H54 (cell line): ENCODE results near the gene LEKR1.

Source experiments
- DNase-seq: peaks from one replicate; pipeline ENCODE4 v3.0.0; 2011; ENCODE audit warnings: low spot score, mixed read lengths; ENCODE audit not compliant: insufficient read length
- FAIRE-seq: peaks from 3 replicates; lab custom pipeline; 2011; peaks lifted over from hg19 to GRCh38; lab: Jason Lieb, UNC
- POLR2A ChIP-seq: IDR thresholded peaks from 2 replicates; pipeline ENCODE4 v1.6.1; 2011; ENCODE audit warnings: low read depth, mild to moderate bottlenecking, low read length

LEKR1 gene

DNA sequence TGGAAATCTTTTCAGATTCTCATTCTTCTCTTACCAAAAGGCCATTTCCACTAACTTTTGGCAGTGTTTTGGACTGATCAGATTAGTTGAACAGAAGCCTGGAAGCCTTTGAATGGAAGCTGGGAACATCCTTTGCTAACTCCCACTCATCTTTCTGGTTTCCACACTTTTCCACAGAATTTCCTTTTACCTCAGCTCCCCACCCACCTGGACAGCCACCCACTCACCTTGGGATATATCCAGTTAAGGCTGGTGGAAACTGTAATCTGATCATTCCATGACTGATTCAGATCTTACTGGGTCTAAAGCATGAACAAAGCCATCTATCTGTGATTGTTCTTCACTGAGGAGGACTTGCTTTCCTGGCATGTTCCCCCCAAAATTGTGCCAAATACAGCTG, 214.3 kb downstream of the LEKR1 start:
- FAIRE-seq: no peak
- no peak for DNase-seq
- no peak for TF ChIP-seq POLR2A

GRCh38 chr3:157042226-157042625, 216.1 kb downstream of the LEKR1 start:
- no peak for TF ChIP-seq POLR2A
- FAIRE-seq: no peak
- no peak for DNase-seq

GRCh38 chr3:157043771-157044170, 217.6 kb downstream of the LEKR1 start:
- DNase-seq (no peak), FAIRE-seq (no peak)
- TF ChIP-seq POLR2A: no peak

GRCh38 chr3:157045238-157045850, 219.2 kb downstream of the LEKR1 start:
- TF ChIP-seq POLR2A: no peak
- FAIRE-seq: no peak
- DNase-seq: no peak

DNA sequence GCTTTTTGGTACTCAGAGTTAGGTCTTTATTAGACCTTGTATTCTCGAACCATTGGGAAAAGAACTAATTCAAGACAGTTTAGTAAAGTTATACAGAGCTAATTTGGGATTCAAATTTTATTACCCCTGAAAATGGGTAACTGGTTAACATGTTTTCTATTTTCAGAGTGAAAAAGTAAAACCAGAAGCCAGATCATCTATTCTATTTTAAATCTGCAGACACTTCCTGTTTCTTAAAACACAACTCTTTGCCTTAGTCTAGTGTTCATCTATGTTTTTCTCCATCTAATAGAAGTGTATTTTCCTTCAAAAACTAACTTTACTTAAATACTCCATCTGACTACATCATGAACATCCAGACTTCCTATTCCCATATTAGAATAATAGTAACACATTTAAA, 220.4 kb downstream of the LEKR1 start:
- no peak for DNase-seq
- FAIRE-seq: peak; percentile 11
- TF ChIP-seq POLR2A: no peak

DNA sequence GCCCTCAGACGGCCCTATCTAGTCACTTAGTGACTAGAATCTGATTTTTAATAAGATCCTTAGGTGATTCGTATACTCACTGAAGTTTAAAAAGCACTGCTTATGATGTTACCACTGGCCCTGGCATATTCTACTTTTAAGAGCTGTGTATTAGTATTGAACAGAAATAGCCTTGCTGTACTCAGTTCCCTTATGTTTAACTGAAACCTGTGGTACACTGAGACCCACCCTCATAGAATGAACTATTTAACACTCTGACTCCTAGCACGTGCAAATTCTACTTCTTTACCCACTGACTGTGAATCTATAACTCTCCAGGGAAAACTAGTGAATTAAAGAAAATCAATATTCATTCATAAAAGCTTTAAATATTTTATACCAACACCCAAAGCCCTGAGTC, 224.9 kb downstream of the LEKR1 start:
- FAIRE-seq (no peak), DNase-seq (no peak)
- no peak for TF ChIP-seq POLR2A

DNA sequence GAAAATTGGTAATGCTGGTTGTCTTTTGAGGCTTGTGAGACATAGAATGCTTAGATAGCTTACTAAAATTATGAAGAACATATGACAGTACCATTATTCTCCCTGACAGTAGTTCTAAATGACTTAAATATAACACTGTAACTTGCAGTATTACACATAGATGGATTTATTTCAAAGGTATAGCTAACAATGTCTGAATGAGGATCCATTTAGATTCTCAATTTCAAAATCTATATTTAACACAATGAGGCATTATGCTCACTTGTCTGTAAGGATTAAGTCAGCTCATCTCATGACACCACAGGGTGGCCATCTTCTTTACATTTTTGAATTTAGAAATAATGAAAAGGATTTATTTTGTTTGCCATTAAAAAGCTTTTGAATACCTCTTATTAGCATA, 225.4 kb downstream of the LEKR1 start:
- no peak for FAIRE-seq
- no peak for DNase-seq

DNA sequence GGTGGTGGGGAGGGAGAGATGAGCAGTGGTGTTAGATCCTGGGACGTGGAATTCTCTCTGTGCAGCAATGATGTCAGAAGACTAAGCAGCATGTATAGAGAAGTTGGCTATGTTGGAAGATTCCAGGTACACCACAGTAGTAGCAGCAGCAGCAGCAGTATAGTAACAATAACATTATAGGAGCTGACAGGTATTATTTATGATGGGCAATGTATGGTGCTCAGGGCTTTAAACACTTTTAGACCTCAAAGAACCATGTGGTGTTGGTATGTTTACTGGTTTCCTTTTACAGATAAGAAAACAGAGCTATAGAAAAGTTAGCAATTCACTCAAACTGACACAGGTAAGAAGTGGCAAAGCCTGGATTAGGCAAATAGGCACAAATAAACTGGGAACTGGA, 229.9 kb downstream of the LEKR1 start:
- FAIRE-seq: no peak
- no peak for DNase-seq
- TF ChIP-seq POLR2A: no peak

More for the DNA sequence above, 225.4 kb downstream of the LEKR1 start:
- no peak for TF ChIP-seq POLR2A

DNA sequence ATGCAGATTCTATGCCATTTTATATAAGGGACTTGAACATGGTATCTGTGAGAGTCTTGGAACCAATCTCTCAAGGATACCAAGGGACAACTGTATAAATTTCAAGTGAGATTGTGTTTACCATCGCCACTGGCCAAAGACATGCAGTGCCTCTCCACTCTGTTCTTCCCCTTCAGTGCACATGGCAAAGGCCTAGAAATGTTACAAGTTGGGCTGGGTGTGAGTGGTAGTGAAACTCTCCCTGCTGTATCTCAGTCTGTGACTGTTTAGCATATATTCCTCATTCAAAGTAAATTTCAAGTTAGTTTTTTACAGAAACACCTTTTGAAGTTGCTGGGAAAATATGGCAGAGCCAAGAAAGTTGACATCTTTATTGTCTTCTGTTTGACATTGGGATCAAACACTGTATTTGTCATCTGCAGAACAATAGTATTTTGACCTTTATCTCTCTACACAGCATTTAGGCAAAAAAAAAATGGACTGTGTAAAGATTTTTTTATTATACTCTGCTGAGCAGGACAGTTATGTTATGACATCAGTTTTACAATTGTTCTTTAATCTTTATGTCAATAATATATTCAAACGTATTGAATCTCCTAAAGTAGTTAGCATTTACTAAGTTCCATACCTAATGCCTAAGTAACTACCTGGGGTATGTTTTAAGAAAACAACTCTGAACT, 232.4 kb downstream of the LEKR1 start:
- FAIRE-seq (peak; percentile 48), DNase-seq (no peak)

DNA sequence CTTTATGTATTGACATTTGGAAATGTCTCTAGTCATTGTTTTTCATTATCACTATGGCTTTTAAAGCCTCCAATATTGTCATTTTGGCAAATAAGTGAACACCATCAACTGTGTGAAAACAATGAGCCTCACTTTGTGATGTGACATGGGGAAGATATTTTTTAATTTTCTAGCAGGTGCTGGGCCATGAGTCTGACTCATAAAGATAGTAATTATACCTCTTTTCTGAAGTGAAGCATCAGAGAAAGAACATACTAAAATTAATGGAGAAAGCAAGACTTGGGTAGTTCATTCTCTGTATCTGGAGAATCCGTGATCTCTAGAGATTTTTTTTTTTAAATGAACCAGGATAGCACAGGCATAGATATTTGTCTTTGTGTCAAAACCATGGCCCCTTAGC, 233.0 kb downstream of the LEKR1 start:
- TF ChIP-seq POLR2A: no peak
- no peak for DNase-seq
- no peak for FAIRE-seq

More for the DNA sequence above, 232.4 kb downstream of the LEKR1 start:
- no peak for TF ChIP-seq POLR2A

- FAIRE-seq (no peak), DNase-seq (no peak)
- TF ChIP-seq POLR2A: no peak
Measured at GRCh38 chr3:157059661-157060060, 233.5 kb downstream of the LEKR1 start.

GRCh38 chr3:157061265-157061664, 235.1 kb downstream of the LEKR1 start:
- no peak for DNase-seq

DNA sequence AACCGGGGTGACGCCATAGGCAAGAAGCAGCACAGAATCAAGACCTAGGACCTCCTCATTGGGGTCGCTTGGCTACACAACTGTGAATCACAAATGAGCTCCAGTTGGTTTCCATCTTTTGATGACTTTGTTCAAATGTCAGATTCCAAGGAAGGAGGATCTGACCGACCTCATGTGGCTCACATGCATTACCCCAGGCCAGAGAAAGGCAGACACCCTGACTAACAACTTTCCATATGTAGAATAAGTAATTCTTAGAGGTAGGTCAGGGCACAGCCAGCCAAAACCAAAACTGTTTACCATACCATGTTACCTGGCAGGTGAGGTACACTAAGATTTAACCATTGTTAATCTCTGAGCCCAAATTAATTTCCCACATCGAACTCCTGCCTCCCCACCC, 237.3 kb downstream of the LEKR1 start:
- TF ChIP-seq POLR2A: no peak
- FAIRE-seq: no peak
- no peak for DNase-seq

More at GRCh38 chr3:157061265-157061664, 235.1 kb downstream of the LEKR1 start:
- TF ChIP-seq POLR2A: no peak
- no peak for FAIRE-seq

GRCh38 chr3:157063926-157064325, 237.8 kb downstream of the LEKR1 start:
- no peak for DNase-seq
- TF ChIP-seq POLR2A: no peak
- FAIRE-seq: no peak

DNA sequence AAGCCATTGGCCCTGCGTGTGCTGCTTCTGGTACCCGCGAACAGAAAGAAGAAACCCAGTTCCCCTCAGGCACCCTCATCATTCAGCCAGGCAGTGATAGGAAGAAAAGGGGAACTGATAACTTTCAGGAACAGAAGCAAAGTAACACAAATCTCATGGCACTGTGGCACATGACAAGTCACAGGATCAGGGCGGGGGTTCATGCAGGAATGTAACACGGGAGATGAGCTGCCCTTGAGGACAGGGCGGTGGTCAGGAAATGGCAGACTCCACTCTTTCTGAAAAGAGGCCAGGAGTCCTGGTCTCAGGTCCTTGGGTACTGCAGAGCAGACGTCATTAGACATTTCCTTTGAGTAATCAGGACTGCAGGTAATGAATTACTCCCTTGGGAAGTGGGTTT, 238.2 kb downstream of the LEKR1 start:
- DNase-seq: no peak
- no peak for TF ChIP-seq POLR2A
- FAIRE-seq: no peak
